Tibial artery (tissue), 4 donors: Measurements from ENCODE around the gene PLXNA4.

Experiments used
- DNase-seq, 2 donors: peaks; one replicate each; pipeline ENCODE4 v3.0.0-alpha.2; 2019
- H3K27ac ChIP-seq, 2 donors: fragments of 200-600 bp; sonication (generic) in 1 of 2; 1 replicate in 1 of 2; 2 replicates in 1 of 2; pipeline ENCODE4 v1.5.1; 2018 to 2019; ENCODE audit warnings: mild to moderate bottlenecking in 1 of 2
- H3K27me3 ChIP-seq, 2 donors: fragments of 200-600 bp; sonication (generic) in 1 of 2; one replicate each; pipeline versions ENCODE4 v1.5.1 to v1.6.0; 2016 to 2019
- H3K36me3 ChIP-seq, 3 donors: fragments of 200-600 bp; sonication (generic) in 2 of 3; one replicate each; pipeline ENCODE4 v1.5.1; 2016 to 2019; ENCODE audit warnings: mild to moderate bottlenecking in 2 of 3
- H3K4me1 ChIP-seq, 4 donors: fragments of 200-600 bp; sonication (generic) in 2 of 4; 1 replicate in 3 of 4; 2 replicates in 1 of 4; pipeline ENCODE4 v1.5.1; 2016 to 2019
- H3K4me3 ChIP-seq, 2 donors: fragments of 200-600 bp; sonication (generic) in 1 of 2; 1 replicate in 1 of 2; 2 replicates in 1 of 2; pipeline ENCODE4 v1.5.1; 2018 to 2019; ENCODE audit warnings: mild to moderate bottlenecking in 2 of 2
- H3K9me3 ChIP-seq, 3 donors: fragments of 200-600 bp; sonication (generic) in 1 of 3; one replicate each; pipeline ENCODE4 v1.5.1; 2016 to 2019
- intact Hi-C: fragments of 100-400 bp; cut with DNase I; formaldehyde crosslinking; loops from one replicate; pipeline ENCODE4 v1.15.0; 2023; ENCODE audit warnings: low total_unique reads
- TF ChIP-seq, protein P1 (sequence below), 2 experiments: fragments of 200-600 bp in 1 of 2; fragments of 450-650 bp in 1 of 2; IDR thresholded peaks; one replicate each; pipeline ENCODE4 v1.5.1; 2017 to 2019; ENCODE audit warnings: antibody characterized with exemption in 2 of 2, mild to moderate bottlenecking in 1 of 2, moderate library complexity in 1 of 2

The PLXNA4 gene

DNA sequence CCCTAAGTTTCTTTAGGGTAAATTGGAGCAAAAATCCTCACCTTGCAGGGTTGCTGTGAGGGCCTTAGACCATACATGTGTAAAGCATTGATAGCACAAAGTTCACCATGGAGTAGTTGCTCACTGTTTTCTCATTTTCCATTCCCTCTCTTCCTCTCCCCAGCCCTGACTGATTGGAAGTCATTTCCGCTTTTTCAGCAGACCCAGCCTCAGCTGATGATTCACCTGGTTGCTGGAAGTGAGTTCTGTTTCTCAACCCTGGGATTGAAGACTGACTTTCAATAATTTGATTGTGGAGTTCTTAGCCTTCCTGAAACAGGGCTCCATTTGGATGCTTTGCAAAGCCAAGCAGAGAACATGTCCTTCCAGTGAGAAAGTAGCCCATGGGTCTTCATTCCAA, 107.0 kb downstream of the PLXNA4 start:
- H3K9me3 ChIP-seq, result no peaks in the 10 kb centered on the region
- no peak for DNase-seq
- intact Hi-C loops, result no loop called here
- no peak overlapping the region for H3K27ac ChIP-seq
- TF ChIP-seq, protein P1, sequence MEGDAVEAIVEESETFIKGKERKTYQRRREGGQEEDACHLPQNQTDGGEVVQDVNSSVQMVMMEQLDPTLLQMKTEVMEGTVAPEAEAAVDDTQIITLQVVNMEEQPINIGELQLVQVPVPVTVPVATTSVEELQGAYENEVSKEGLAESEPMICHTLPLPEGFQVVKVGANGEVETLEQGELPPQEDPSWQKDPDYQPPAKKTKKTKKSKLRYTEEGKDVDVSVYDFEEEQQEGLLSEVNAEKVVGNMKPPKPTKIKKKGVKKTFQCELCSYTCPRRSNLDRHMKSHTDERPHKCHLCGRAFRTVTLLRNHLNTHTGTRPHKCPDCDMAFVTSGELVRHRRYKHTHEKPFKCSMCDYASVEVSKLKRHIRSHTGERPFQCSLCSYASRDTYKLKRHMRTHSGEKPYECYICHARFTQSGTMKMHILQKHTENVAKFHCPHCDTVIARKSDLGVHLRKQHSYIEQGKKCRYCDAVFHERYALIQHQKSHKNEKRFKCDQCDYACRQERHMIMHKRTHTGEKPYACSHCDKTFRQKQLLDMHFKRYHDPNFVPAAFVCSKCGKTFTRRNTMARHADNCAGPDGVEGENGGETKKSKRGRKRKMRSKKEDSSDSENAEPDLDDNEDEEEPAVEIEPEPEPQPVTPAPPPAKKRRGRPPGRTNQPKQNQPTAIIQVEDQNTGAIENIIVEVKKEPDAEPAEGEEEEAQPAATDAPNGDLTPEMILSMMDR (IDR thresholded peaks at IDR 0.05), result no peak
- no peaks in the 10 kb centered on the region for H3K27me3 ChIP-seq
- peaks cover 0 to 18% (median 12%) of the 10 kb centered on the region in 4 donors for H3K4me1 ChIP-seq
- no peaks in the 10 kb centered on the region for H3K36me3 ChIP-seq
- H3K4me3 ChIP-seq, result no peak overlapping the region

DNA sequence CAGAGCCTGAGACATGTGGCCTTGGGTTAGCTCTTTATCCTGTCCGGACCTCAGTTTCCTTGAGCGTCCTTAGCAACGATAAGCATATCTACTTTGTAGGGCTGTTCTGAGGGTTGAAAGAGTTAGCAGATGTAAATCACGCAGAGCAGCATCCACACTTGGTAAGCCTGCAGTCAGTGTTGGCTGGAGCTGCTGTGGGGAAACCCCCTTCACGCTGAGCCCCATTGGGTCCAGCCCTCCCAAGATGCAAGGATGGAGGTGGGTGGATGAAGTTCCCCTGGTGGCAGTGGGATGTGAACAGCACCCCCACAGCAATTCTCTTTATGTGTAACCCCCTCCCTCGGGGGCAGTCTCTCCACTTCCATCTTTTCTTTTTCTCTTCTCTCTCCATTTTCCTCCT, 109.9 kb downstream of the PLXNA4 start:
- H3K9me3 ChIP-seq, result no peaks in the 10 kb centered on the region
- no peaks in the 10 kb centered on the region for H3K27me3 ChIP-seq
- peaks cover 0 to under 1% (median 0%) of the 10 kb centered on the region in 4 donors for H3K4me1 ChIP-seq
- H3K27ac ChIP-seq, result no peak overlapping the region
- H3K4me3 ChIP-seq, result no peak overlapping the region
- TF ChIP-seq, protein P1 (IDR thresholded peaks at IDR 0.05), result no peak
- DNase-seq, result no peak
- H3K36me3 ChIP-seq, result no peaks in the 10 kb centered on the region
- intact Hi-C loops, result no loop called here

DNA sequence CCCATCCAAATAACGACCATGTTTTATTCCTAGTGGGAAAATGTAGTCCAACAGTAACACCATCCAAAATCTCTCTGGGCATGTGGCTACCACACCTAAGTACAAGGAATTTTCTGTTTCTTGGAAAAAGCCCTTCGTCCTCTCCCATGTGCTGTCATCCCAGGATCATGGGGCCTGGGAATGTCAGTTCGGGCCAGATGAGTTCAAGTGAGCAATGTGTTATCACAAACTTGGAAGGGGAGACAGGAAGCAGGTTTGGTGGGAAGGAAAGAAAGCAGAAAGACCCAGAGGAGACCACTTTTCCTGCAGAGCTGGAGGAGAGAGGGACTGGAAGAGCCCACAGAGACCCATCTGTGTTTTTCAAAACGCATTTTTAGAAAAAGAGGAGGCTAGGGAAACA, 110.8 kb downstream of the PLXNA4 start:
- TF ChIP-seq, protein P1 (IDR thresholded peaks at IDR 0.05), result no peak
- Histone ChIP-seq H3K4me1 (no peaks in the 10 kb centered on the region), H3K27ac (no peak overlapping the region), H3K36me3 (no peaks in the 10 kb centered on the region), H3K9me3 (no peaks in the 10 kb centered on the region), H3K4me3 (no peak overlapping the region), H3K27me3 (no peaks in the 10 kb centered on the region)
- intact Hi-C loops, result no loop called here
- no peak for DNase-seq

DNA sequence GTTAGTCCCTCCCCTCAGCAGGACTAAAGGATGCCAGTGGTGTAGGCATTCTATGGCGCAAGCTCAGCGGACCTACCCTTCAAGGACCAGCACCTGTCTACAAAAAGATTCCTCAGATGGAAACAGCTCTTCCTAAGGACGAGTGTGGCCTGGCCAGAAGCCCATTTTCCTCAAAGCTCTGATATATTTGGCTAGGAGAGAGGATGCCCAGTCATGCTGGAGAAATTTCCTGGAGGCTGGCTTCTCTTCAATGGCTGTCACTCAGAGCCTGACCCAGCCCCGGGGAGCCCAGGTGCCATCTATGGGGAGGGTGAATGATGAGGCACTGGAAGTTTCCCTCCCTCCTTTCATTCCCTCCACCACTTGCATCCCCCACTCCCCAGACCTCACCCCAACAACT, 111.5 kb downstream of the PLXNA4 start:
- no peaks in the 10 kb centered on the region for H3K36me3 ChIP-seq
- no peaks in the 10 kb centered on the region for H3K4me1 ChIP-seq
- no peak for DNase-seq
- H3K27me3 ChIP-seq, result no peaks in the 10 kb centered on the region
- no peaks in the 10 kb centered on the region for H3K9me3 ChIP-seq
- intact Hi-C loops, result no loop called here
- TF ChIP-seq, protein P1 (IDR thresholded peaks at IDR 0.05), result no peak
- H3K4me3 ChIP-seq, result no peak overlapping the region
- no peak overlapping the region for H3K27ac ChIP-seq

DNA sequence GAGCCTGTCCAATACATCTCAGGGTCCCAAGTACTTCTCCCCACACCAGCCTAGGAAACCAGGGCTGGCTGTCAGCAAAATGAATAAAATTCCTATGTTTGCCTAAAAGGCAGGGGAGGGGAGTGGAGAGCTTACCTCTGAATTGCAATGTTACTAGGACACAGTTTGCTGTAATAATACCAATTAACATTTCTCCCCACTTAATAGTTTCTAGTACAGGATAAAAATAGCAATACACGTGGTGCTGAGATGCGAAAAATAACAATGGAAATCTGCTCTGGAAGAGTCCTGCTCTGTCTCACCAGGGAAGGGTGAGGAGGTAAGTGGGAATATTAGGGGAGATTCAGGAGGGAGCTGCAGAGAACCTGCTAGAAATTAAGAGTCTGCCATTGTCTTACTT, 112.3 kb downstream of the PLXNA4 start:
- Histone ChIP-seq H3K4me3 (no peak overlapping the region), H3K9me3 (no peaks in the 10 kb centered on the region), H3K36me3 (no peaks in the 10 kb centered on the region), H3K27ac (no peak overlapping the region), H3K4me1 (no peaks in the 10 kb centered on the region), H3K27me3 (no peaks in the 10 kb centered on the region)
- TF ChIP-seq, protein P1 (IDR thresholded peaks at IDR 0.05), result no peak
- DNase-seq, result no peak
- intact Hi-C loops, result no loop called here

DNA sequence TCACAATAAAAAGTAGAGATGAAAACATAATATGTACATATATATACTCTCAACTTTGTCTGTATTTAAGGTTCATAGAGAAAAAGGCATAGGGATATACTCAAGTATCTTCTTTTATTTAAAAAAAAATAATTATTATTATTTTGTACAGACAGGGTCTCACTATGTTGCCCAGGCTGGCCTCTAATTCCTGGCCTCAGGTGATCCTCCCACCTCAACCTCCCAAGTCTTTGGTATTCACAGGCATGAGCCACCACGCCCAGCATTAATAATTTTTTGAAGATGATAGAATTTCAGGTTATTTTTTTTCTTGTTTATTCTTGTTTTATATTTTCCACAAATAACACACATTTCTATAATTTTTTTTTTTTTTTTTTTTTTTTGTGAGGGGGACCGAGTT, 113.8 kb downstream of the PLXNA4 start:
- H3K9me3 ChIP-seq, result no peaks in the 10 kb centered on the region
- DNase-seq, result no peak
- intact Hi-C loops, result no loop called here

More for the DNA sequence above, 113.8 kb downstream of the PLXNA4 start:
- TF ChIP-seq, protein P1 (IDR thresholded peaks at IDR 0.05), result no peak
- no peaks in the 10 kb centered on the region for H3K27me3 ChIP-seq
- no peaks in the 10 kb centered on the region for H3K4me1 ChIP-seq
- H3K4me3 ChIP-seq, result no peak overlapping the region
- H3K27ac ChIP-seq, result no peak overlapping the region
- no peaks in the 10 kb centered on the region for H3K36me3 ChIP-seq
